ENCODE results near the gene KLC1.

Gene KLC1

DNA sequence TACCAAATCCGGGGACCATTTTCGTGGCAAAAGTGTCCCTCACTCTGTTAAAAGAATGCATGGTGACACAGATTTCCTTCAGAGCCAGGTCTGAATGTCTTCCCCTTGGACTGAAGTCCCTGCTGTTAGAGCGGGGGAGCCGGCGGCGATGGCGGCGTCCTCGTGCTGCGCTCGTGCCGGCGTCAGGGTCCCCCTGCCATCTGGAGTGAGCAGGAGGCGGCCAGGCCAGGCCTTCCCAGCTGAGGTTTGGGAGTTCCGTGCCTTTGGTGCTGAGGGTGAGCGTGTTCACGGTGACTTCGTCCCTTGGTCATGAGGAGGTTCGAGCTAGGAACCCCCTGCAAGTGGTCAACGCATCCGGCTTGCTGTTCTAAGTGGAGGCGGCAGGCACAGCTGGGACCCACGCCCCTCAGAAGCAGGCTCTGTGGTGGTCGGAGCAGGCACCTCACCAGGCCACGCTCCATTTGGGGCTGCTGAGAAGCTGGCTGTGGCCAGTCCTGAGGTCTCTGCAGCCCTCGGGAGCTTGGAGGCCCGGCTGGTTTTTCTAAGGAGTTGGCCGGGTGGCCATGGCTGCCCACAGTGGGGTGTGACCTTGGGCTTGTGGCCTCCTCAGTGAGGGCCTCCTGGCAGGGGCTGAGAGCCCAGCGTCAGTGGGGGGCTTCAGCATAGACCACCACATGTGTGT is 96.1 kb downstream of the KLC1 start:
- DNase-seq, result no peak

- DNase-seq, result no peak
Measured at GRCh38 chr14:103725739-103726395, 96.9 kb downstream of the KLC1 start.

GRCh38 chr14:103726474-103726873 is 97.5 kb downstream of the KLC1 start:
- DNase-seq, result no peak

DNA sequence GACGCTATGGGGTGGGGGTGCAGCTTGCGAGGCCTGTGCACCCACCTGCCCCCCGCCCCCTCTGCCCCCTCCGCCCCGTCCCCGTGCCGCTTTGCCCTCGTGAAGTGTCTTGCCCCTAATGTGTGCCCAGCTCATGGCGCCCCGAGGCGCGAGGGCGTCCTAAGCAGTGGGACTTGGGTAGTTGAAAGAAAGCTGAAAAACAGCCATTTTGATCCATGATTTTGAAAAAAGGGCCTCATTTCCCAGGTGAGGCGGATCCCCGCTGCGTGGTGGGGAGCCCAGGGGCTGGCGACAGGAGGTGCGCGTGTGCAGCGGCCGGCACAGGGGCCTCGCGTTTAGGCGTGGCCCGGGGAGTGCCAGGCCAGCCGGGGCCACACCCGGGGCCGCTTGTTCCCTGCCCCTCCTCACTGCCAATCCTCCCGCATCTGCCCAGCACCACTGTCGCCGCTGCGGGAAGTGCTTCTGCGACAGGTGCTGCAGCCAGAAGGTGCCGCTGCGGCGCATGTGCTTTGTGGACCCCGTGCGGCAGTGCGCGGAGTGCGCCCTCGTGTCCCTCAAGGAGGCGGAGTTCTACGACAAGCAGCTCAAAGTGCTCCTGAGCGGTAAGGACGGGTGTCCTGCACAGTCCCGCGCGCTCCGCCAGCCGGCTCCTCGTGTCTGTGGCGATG is 98.4 kb downstream of the KLC1 start:
- no peak for DNase-seq

DNA sequence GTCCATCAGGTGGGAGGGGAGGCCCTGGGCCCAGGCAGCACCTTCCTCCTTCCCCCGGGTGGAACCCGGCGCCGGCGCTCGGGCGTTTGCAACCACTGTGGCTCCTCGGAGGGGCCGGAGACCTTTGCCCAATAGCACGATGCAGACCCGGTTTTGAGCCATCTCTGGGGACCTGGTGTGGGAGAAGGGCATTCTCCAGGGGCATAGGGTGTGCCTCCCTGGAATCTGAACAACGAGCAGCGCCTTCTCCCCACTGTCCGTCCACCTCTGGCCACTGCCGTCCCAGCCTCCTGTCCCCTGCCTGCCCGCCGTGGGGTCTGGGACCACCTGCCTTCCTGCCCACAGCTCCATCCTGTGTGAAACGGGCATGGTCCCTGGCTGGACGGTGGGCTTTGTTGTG is 99.1 kb downstream of the KLC1 start:
- no peak for DNase-seq

- no peak for DNase-seq
Measured at GRCh38 chr14:103728721-103729120, 99.7 kb downstream of the KLC1 start.

DNA sequence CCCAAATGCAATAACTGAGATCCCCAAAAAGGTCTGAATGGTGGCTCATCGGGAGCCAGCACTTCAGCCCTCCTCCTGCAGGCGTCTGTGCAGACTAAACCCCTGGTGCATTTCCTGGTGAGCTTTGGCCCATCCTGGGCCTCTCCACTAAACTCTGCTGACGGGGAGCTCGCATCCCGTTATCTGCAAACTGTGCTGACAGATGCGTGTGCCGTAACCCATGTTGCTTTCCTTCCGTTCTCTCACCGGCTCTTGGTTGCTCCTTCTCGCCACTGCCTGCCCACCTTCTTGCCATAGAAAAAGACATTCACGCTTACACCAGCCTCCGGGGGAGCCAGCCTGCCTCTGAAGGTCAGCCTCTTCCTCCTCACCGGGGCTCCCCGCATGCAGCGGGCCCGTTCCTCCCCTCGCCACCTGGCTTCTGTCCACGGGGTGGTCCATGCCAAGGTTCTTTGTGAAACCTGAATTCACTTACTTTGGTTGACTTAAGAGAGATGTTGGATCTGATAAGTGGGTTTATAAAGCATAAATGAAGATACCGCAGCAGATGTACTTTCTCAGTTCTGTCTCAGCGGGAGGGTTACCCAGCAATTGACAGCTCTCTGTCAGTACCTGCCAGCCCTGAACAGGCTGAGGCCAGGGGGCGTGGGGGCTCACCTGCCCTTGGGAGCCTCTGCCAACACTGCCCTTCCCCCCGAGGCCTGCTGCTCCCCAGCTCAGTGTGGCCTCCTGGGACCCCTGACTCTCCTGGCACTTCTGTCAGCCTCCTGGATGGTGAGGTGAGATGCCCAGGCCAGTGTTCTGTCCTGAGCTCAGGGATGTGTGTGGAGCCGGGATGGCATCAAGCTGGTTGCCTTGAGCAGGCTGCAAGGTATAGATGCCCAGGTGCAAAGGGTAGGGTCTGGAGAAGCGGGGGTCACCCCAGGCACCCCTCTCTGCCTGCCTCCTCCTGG is 100.8 kb downstream of the KLC1 start:
- no peak for DNase-seq

GRCh38 chr14:103730490-103731035 is 101.6 kb downstream of the KLC1 start:
- DNase-seq, result no peak

DNA sequence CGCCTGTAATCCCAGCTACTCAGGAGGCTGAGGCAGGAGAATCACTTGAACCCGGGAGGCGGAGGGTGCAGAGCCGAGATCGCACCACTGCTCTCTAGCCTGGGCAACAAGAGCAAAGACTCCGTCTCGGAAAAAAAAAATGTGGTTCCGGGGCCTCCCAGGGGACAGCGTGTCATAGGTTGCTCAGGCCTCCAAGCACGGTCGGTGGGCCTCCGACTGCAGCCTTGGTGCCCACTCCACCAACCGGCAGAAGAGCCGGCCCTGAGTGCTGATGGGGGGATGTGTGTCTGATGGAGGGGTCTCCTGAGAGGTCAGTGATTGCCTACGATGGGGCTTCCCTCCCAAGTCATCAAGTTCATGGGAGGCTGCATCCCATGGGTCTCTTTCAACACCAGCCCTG is 102.5 kb downstream of the KLC1 start:
- no peak for DNase-seq

DNA sequence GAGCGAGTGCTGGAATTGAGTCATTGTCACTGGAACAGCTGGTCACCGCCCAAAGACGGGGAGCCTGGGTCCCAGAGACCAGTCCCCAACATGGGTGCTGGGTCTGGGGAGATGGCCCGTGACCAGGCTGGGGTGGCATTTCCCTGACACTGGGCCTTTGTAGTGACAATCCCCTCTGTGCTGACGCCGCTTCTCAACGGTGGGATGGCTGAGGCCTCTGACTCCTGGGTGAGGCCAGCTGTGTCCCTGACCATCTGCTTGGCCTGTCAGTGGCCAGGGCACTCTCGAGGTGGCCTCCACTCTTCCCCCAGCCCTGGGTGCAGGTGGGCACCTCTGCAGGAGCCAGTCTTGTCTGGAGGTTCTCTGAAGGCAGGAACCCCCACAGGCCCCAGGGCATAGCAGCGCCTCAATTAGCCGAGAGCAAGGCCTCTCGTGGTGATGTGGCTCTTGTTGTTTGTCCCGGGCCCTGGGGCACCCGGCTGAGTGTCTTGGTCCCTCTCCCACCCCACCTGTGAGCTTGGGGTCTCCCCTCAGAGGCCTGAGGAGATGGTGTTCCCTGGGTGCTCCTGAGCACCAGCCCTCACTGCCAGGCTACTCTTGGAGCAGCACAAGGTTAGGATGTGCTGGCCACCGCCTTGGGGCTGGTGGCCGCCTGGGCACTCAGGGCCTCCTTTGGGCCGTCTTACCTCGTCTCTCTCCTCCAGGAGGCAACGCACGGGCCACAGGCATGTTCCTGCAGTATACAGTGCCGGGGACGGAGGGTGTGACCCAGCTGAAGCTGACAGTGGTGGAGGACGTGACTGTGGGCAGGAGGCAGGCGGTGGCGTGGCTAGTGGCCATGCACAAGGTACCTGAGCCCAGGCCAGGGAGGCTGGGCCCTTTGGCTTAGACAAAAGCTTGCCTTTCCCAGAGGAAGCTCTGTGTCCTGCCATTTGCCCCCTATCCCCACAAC is 103.2 kb downstream of the KLC1 start:
- DNase-seq, result no peak

GRCh38 chr14:103732868-103733620 is 104.0 kb downstream of the KLC1 start:
- DNase-seq, result no peak

DNA sequence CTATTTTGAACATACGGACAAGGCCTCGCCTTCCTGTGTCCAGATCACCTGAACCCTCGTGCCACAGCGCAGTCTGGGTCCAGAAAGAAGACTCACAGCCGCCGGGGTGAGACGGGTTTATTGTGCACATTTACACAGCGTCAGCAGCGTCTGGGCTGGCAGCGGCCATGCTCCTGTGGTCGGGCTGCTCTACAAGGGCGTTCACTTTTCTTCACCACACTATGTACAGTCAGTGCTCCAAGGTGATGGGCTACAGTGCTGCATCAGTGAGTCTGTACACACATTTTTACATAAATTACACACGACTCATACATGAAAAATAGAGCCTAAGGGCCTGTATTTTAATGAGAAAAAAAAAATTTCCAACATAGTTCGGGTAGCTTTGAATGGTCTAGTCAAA is 104.6 kb downstream of the KLC1 start:
- no peak for DNase-seq

GRCh38 chr14:103734081-103734888 is 105.3 kb downstream of the KLC1 start:
- DNase-seq, result no peak

- no peak for DNase-seq
Measured at GRCh38 chr14:103735022-103735421, 106.0 kb downstream of the KLC1 start.

GRCh38 chr14:103735439-103735814 is 106.4 kb downstream of the KLC1 start:
- DNase-seq, result no peak

DNA sequence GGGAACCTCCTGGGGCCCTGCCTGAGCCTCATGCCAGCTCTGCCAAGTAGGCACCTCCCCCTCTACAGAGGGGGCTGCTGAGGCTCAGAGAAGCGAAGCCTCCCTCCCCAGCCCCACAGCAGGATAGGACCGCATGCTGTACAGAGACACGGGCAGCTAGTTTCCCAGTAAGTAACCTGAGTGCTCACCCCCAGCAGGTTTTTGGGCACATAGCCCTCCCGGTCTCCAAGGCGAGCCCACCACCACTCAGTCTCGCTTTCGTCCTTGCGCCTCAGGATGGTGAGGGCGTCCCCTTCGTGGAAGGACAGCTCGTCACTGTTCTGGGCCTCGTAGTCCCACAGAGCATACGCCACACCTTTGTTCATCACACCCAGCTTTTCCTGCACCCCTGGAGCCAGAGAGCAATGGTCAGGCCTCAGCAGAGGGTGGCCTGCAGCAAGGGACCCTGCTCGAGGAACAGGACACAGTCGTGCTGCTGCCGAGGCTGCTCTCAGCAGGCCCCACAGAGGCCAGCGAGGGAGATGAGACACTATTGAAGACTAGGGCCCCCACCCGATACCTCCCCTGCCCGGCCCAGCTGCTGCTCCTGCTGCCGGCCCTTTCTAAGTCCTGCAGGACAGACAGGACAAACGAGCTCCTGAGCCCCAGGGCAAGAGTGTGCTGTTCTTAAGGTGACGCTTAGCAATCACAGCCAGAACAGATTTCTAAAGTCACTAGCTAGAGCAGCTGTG is 107.0 kb downstream of the KLC1 start:
- DNase-seq, result no peak

GRCh38 chr14:103736546-103737431 is 107.8 kb downstream of the KLC1 start:
- DNase-seq, result no peak

GRCh38 chr14:103737432-103738045 is 108.5 kb downstream of the KLC1 start:
- DNase-seq, result no peak
